Activated CD8-positive, alpha-beta T cell treated with anti-CD3 and anti-CD28 coated beads for 36 hours (primary cell): Measurements from ENCODE around the gene STK17A. TPM values are rescaled to one million over a fixed set of nuclear protein-coding genes. Genes with fewer than 3 reads are reported as not detected.

Experiments
- ATAC-seq: fragments of 200-7000 bp; cut with Tn5 transposase; one replicate; pipeline ENCODE4 v1.10.0; 2021; ENCODE audit warnings: mild to moderate bottlenecking, moderate library complexity
- CTCF ChIA-PET: fragments of 350-600 bp; sonication (Branson Sonifier 250); formaldehyde crosslinking; loops from one replicate; lab custom pipeline; 2021; ENCODE audit warnings: antibody characterized with exemption; lab: Charles Lee
- POLR2A ChIA-PET: fragments of 350-600 bp; sonication (Branson Sonifier 250); formaldehyde crosslinking; loops from one replicate; lab custom pipeline; 2021; ENCODE audit warnings: antibody characterized with exemption; lab: Charles Lee
- DNase-seq: peaks from one replicate; pipeline ENCODE4 v3.0.0-alpha.2; 2020
- H3K27ac Mint-ChIP-seq: one replicate; pipeline ENCODE4 v1.8.0; 2021; ENCODE audit warnings: mild to moderate bottlenecking, mixed read lengths
- H3K27me3 Mint-ChIP-seq: one replicate; pipeline ENCODE4 v1.8.0; 2021; ENCODE audit warnings: mixed read lengths
- H3K36me3 Mint-ChIP-seq: one replicate; pipeline ENCODE4 v1.8.0; 2021; ENCODE audit warnings: low read depth, mixed read lengths
- H3K4me1 Mint-ChIP-seq: one replicate; pipeline ENCODE4 v1.8.0; 2021; ENCODE audit warnings: low read depth, mixed read lengths
- H3K4me3 Mint-ChIP-seq: one replicate; pipeline ENCODE4 v1.8.0; 2021; ENCODE audit warnings: mild to moderate bottlenecking, moderate library complexity, mixed read lengths
- H3K9me3 Mint-ChIP-seq: one replicate; pipeline ENCODE4 v1.8.0; 2021; ENCODE audit warnings: mixed read lengths
- intact Hi-C: fragments of 100-400 bp; cut with micrococcal nuclease; formaldehyde crosslinking; loops from one replicate; pipeline ENCODE4 v1.10.0; 2022
- total RNA-seq, 2 experiments: library from RNA; stranded (reverse); gene quantifications; one replicate each; pipeline ENCODE4 v1.2.3, GENCODE V29; 2021
- TF ChIP-seq, protein P1 (sequence below): fragments of 200-600 bp; IDR thresholded peaks from one replicate; pipeline ENCODE4 v1.8.0; 2022; ENCODE audit warnings: antibody characterized with exemption, mild to moderate bottlenecking

The STK17A gene
- total RNA-seq, 2 experiments from 2014 or later = 42.4 to 46.1 TPM

GRCh38 chr7:43609097-43609496, 26.2 kb downstream of the STK17A start:
- intact Hi-C loops = no loop called here
- H3K9me3 Mint-ChIP-seq = peaks cover 8% of the 10 kb centered on the region
- CTCF ChIA-PET = interaction anchor here (1.6 to 1.9 kb wide), 2 partner anchors 12 to 26 kb away, joined by 4 to 16 read pairs; partner anchors contain the start of gene STK17A
- TF ChIP-seq, protein P1, sequence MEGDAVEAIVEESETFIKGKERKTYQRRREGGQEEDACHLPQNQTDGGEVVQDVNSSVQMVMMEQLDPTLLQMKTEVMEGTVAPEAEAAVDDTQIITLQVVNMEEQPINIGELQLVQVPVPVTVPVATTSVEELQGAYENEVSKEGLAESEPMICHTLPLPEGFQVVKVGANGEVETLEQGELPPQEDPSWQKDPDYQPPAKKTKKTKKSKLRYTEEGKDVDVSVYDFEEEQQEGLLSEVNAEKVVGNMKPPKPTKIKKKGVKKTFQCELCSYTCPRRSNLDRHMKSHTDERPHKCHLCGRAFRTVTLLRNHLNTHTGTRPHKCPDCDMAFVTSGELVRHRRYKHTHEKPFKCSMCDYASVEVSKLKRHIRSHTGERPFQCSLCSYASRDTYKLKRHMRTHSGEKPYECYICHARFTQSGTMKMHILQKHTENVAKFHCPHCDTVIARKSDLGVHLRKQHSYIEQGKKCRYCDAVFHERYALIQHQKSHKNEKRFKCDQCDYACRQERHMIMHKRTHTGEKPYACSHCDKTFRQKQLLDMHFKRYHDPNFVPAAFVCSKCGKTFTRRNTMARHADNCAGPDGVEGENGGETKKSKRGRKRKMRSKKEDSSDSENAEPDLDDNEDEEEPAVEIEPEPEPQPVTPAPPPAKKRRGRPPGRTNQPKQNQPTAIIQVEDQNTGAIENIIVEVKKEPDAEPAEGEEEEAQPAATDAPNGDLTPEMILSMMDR = no peak
- no peak for ATAC-seq
- H3K4me1 Mint-ChIP-seq = peaks cover 70% of the 10 kb centered on the region
- no peak overlapping the region for H3K4me3 Mint-ChIP-seq
- DNase-seq = no peak
- POLR2A ChIA-PET = interaction anchor here (1.6 kb wide), 1 partner anchor 14 kb away, joined by 3 read pairs; no protein-coding TSS in a partner anchor
- peak overlapping the region; percentile 73 for H3K27ac Mint-ChIP-seq
- H3K36me3 Mint-ChIP-seq = peaks cover 67% of the 10 kb centered on the region
- no peaks in the 10 kb centered on the region for H3K27me3 Mint-ChIP-seq

- H3K4me3 Mint-ChIP-seq = no peak overlapping the region
- no peaks in the 10 kb centered on the region for H3K9me3 Mint-ChIP-seq
- peaks cover 64% of the 10 kb centered on the region for H3K36me3 Mint-ChIP-seq
- peak overlapping the region; percentile 96 for H3K27ac Mint-ChIP-seq
- peak; percentile 40 for ATAC-seq
- peaks cover 67% of the 10 kb centered on the region for H3K4me1 Mint-ChIP-seq
- ChIA-PET CTCF (interaction anchor here (0.8 to 2.5 kb wide), 8 partner anchors 9 to 88 kb away, joined by 3 to 11 read pairs (median 3); partner anchors contain the start of gene STK17A), POLR2A (interaction anchor here (0.6 to 1.9 kb wide), 4 partner anchors 8 to 37 kb away, joined by 3 to 13 read pairs (median 4); no protein-coding TSS in a partner anchor)
- no peaks in the 10 kb centered on the region for H3K27me3 Mint-ChIP-seq
- DNase-seq = peak; percentile 41
- TF ChIP-seq, protein P1 = no peak
- intact Hi-C loops = loop anchor here (5.0 kb wide), 1 partner anchor 35 kb away; no protein-coding TSS in a partner anchor
These were observed 29.2 kb downstream of the STK17A start for GRCh38 chr7:43612128-43612527.

- peak; percentile 79 for ATAC-seq
- Mint-ChIP-seq H3K9me3 (no peaks in the 10 kb centered on the region), H3K27ac (peak overlapping the region; percentile 96), H3K4me1 (peaks cover 67% of the 10 kb centered on the region), H3K36me3 (peaks cover 64% of the 10 kb centered on the region), H3K4me3 (peak overlapping the region; percentile 22), H3K27me3 (no peaks in the 10 kb centered on the region)
- ChIA-PET POLR2A (interaction anchor here (0.6 to 1.9 kb wide), 9 partner anchors 9 to 36 kb away, joined by 3 to 13 read pairs (median 4); partner anchors contain the start of gene STK17A), CTCF (interaction anchor here (1.1 to 12.0 kb wide), 8 partner anchors 10 to 87 kb away, joined by 3 to 123 read pairs (median 4); partner anchors contain the start of gene STK17A)
- DNase-seq = peak; percentile 52
- TF ChIP-seq, protein P1 = no peak
- intact Hi-C loops = loop anchor here (5.0 kb wide), 1 partner anchor 34 kb away; no protein-coding TSS in a partner anchor
These were observed 30.0 kb downstream of the STK17A start for GRCh38 chr7:43612599-43613589.

GRCh38 chr7:43615558-43616145, 32.7 kb downstream of the STK17A start:
- ChIA-PET CTCF (interaction anchor here (0.6 to 12.0 kb wide), 3 partner anchors 12 to 84 kb away, joined by 3 to 123 read pairs (median 3); partner anchors contain the start of gene STK17A), POLR2A (interaction anchor here (0.8 to 1.9 kb wide), 5 partner anchors 11 to 33 kb away, joined by 3 to 10 read pairs (median 3); partner anchors contain the start of gene STK17A)
- Mint-ChIP-seq H3K36me3 (peaks cover 45% of the 10 kb centered on the region), H3K27me3 (no peaks in the 10 kb centered on the region), H3K4me3 (no peak overlapping the region), H3K9me3 (no peaks in the 10 kb centered on the region), H3K4me1 (peaks cover 48% of the 10 kb centered on the region), H3K27ac (peak overlapping the region; percentile 81)
- intact Hi-C loops = no loop called here
- ATAC-seq (no peak), DNase-seq (no peak)
- TF ChIP-seq, protein P1 = no peak
